Measurements from ENCODE around the gene SEPHS2.
A peak's percentile ranks its signal among the peaks of the same experiment; 100 is the strongest.
"Not testable (repeated sequence)": the region's sequence is repeated elsewhere in the genome, so short reads cannot be mapped to it uniquely, and the experiment has no call there.

Gene SEPHS2

DNA sequence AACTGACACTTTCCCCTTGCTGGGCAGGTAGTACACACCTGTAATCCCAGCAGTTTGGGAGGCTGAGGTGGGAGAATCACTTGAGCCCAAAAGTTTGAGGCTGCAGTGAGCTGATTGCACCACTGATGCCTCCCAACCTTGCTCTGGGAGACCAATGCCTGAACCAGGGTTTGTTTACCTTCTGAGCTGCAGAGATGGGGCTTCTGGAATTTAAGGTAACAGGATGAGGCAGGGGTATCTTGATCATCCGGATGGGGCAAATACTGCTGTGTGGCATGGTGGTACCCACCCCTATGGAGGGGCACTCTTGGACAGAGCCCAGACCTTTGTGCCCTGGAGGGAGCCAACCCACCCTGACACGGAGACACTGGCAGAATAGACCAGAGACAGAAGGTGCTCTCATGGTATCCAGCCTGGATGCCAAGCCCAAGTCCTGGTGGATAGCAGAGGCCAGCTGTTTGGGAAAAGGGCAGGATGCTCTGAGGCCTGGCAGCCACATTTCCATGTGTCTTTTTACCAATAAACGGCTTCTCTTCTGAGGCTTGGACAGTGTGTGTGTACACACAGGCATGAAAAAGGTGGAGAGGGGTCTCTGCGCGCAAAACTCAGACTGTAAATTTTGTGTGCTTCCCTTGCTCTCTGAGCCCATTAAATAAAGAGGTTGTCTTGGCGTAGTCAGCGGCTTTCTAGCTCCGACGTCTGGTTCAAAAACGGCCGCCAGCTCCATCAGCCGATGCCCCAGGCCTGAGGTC is 46.1 kb downstream of the SEPHS2 start:
- H3K36me3 Mint-ChIP-seq (ENCODE audit: low read depth): peaks cover 6% of the 10 kb centered on the region
- peak overlapping the region; percentile 83 for H3K4me3 Mint-ChIP-seq
- H3K27ac Mint-ChIP-seq: peak overlapping the region; percentile 100
- TF ChIP-seq, protein P1, sequence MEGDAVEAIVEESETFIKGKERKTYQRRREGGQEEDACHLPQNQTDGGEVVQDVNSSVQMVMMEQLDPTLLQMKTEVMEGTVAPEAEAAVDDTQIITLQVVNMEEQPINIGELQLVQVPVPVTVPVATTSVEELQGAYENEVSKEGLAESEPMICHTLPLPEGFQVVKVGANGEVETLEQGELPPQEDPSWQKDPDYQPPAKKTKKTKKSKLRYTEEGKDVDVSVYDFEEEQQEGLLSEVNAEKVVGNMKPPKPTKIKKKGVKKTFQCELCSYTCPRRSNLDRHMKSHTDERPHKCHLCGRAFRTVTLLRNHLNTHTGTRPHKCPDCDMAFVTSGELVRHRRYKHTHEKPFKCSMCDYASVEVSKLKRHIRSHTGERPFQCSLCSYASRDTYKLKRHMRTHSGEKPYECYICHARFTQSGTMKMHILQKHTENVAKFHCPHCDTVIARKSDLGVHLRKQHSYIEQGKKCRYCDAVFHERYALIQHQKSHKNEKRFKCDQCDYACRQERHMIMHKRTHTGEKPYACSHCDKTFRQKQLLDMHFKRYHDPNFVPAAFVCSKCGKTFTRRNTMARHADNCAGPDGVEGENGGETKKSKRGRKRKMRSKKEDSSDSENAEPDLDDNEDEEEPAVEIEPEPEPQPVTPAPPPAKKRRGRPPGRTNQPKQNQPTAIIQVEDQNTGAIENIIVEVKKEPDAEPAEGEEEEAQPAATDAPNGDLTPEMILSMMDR (IDR thresholded peaks at IDR 0.05): no peak
- H3K27me3 Mint-ChIP-seq (ENCODE audit: low read depth, poor library complexity): peaks cover 2% of the 10 kb centered on the region
- H3K9me3 Mint-ChIP-seq: no peaks in the 10 kb centered on the region
- no peak for DNase-seq
- peaks cover 45% of the 10 kb centered on the region for H3K4me1 Mint-ChIP-seq

DNA sequence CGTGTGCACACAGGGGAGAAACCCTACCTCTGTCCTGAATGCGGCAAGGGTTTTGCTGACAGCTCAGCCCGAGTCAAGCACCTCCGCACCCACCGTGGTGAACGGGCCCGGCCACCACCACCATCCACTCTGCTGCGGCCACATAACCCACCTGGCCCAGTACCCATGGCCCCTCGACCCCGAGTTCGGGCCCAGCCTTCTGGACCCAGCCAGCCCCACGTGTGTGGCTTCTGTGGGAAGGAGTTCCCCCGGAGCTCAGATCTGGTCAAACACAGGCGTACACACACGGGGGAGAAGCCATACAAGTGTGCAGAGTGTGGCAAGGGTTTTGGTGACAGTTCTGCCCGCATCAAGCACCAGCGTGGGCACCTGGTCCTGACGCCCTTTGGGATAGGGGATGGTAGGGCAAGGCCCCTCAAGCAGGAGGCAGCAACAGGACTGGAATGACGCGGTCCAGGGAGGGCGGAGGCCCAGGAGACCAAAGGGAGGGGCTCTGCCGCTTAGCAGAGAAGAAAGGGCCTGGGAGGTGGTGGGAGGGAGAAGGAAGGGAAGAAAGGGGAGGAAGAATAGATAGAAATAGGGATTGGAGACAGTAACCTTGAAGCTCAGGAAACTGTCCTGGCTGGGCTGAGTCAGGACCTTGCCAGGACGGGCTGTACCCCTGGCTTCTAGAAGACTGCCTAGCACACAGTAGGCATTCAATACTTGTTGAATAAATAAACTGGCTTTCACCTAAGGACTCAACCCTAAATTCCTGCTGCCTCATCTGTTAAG is 46.8 kb downstream of the SEPHS2 start:
- TF ChIP-seq, protein P1 (IDR thresholded peaks at IDR 0.05): no peak
- DNase-seq: no peak
- Mint-ChIP-seq H3K9me3 (no peaks in the 10 kb centered on the region), H3K4me1 (peaks cover 53% of the 10 kb centered on the region), H3K27ac (peak overlapping the region; percentile 100), H3K27me3 (ENCODE audit: low read depth, poor library complexity) (peaks cover 2% of the 10 kb centered on the region), H3K36me3 (ENCODE audit: low read depth) (peaks cover 6% of the 10 kb centered on the region), H3K4me3 (peak overlapping the region; percentile 83)

DNA sequence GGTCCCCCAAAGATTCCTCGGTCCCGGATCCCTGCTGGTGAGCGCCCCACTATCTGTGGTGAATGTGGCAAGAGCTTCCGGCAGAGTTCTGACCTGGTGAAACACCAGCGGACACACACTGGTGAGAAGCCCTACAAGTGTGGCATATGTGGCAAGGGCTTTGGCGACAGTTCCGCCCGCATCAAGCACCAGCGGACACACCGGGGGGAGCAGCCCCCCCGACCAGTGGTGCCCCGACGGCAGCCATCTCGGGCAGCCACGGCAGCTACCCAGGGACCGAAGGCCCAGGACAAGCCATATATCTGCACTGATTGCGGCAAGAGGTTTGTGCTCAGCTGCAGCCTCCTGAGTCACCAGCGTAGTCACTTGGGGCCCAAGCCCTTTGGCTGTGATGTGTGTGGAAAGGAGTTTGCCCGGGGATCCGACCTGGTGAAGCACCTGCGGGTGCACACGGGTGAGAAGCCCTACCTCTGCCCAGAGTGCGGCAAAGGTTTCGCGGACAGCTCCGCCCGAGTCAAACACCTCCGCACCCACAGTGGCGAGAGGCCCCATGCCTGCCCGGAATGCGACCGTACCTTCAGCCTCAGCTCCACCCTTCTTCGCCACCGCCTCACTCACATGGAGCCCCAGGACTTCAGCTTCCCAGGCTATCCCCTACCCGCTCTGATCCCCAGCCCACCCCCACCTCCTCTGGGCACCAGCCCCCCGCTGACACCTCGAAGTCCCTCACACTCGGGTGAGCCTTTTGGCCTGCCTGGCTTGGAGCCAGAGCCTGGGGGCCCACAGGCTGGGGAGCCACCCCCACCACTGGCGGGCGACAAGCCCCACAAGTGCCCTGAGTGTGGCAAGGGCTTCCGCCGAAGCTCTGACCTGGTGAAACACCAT is 47.7 kb downstream of the SEPHS2 start:
- DNase-seq: no peak
- Mint-ChIP-seq H3K9me3 (no peaks in the 10 kb centered on the region), H3K27me3 (ENCODE audit: low read depth, poor library complexity) (peaks cover 2% of the 10 kb centered on the region), H3K27ac (no peak overlapping the region), H3K4me3 (no peak overlapping the region), H3K4me1 (peaks cover 58% of the 10 kb centered on the region), H3K36me3 (ENCODE audit: low read depth) (peaks cover 6% of the 10 kb centered on the region)
- TF ChIP-seq, protein P1 (IDR thresholded peaks at IDR 0.05): no peak

DNA sequence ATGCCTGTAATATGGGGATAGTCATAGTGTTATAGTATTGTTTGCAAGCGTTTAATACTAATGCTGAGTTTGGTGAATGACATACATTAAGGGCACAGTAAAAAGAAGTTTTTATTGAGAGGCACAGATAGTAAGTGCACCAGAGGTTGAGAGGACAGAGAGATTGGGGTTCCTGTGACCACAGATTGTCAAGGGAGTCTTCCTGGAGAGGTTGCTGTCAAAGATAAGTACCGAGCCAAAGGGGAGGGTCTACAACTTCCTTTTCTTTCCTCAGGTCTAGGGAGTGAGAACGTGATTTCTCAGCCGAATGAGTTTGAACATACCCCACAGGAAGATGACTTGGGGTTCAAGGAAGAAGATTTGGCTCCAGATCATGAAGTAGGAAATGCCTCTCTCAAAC is 48.6 kb downstream of the SEPHS2 start:
- peak overlapping the region; percentile 77 for H3K27ac Mint-ChIP-seq

DNA sequence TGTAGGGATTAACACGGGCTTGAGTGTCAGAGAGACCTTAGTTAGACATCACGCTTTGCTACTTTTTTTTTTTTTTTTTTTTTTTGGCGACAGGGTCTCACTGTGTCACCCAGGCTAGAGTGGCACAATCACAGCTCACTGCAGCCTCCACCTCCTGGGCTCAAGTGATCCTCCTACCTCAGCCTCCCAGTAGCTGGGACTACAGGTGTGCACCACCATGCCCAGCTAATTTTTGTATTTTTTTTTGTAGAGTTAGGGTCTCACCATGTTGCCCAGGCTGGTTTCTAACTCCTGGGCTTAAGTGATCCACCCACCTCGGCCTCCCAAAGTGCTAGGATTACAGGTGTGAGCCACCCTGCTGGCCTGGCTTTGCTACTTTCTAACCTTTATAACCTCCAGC is 49.0 kb downstream of the SEPHS2 start:
- H3K27ac Mint-ChIP-seq; H3K36me3 Mint-ChIP-seq (ENCODE audit: low read depth); H3K27me3 Mint-ChIP-seq (ENCODE audit: low read depth, poor library complexity); DNase-seq; H3K9me3 Mint-ChIP-seq: not testable (repeated sequence)
- Mint-ChIP-seq H3K4me3 (peak overlapping the region; percentile 93), H3K4me1 (peaks cover 54% of the 10 kb centered on the region)

More for the DNA sequence above, 48.6 kb downstream of the SEPHS2 start:
- H3K27me3 Mint-ChIP-seq (ENCODE audit: low read depth, poor library complexity): no peaks in the 10 kb centered on the region
- peak overlapping the region; percentile 93 for H3K4me3 Mint-ChIP-seq
- H3K9me3 Mint-ChIP-seq: no peaks in the 10 kb centered on the region
- DNase-seq: no peak
- H3K4me1 Mint-ChIP-seq: peaks cover 58% of the 10 kb centered on the region
- peaks cover 6% of the 10 kb centered on the region for H3K36me3 Mint-ChIP-seq (ENCODE audit: low read depth)
- TF ChIP-seq, protein P1 (IDR thresholded peaks at IDR 0.05): no peak

Measured in nephron progenitor cell (in vitro differentiated cells).